GM19351 (cell line): Measurements from ENCODE around the gene TBXAS1.

Experiments used
- ATAC-seq: cut with Tn5 transposase; IDR thresholded peaks from one replicate; pipeline ENCODE4 v1.9.1; 2021; ENCODE audit warnings: mild to moderate bottlenecking, moderate library complexity; ENCODE audit not compliant: unreplicated experiment

Gene TBXAS1

DNA sequence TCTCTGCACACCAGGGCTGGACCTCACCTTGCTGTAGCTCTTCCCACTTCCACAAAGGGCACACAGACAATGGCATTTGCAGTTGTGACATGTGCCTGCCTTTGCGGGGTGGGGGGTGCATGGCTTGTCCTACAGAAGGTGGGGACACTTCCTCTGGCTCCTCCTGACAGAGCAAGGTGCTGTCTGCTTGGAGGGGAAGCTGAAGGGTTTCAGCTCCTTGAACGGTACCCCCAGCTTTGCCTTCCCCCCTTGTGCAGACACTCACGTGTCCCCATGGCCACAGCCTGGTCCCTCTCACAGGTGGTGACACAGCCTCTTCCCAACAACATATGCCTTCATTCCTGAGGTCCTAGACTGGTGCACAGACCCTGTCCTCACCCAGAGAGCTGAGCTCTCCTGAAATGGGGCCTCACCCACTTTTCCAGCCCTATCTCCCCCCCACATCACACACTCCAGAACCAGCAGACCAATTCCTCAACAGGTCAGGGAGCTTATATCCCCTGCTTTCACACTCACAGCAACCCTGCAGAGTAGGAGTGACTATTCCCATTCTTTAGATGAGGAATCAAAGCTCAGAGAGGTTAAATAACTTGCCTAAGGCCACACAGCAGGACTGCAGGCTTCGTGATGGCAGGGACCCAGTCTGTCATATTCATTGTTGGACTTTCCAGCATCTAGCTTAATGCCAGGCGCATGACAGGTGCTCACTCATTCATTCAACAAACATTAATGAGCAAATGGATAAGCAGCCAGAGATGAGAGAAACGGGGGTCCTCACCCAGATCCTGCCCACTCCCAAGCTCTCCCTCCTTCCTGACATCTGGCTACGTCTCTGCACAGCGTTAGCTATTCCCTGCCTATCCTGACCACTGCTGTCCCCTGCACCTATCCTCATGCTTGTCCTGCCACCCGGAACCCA, 189.3 kb downstream of the TBXAS1 start:
- no peak for ATAC-seq

DNA sequence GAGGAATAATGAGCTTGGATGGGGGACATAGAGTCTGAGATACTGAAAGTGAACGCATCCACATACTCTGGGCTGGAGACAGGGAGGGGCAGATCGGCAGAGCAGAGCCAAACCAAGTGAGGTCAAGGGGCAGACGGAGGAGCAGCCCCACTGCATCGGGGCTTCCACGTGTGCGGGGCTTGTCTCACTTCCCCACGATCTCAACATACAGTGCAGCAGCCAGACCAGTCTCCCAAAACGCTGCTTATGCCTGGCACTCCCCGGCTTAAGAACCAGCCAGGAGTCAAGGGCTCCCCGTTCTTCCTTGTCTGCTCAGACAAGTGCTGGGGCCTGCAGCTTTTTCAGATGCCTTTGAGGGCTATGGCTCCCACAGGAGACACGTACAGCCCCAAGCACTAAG, 190.1 kb downstream of the TBXAS1 start:
- ATAC-seq, result no peak

DNA sequence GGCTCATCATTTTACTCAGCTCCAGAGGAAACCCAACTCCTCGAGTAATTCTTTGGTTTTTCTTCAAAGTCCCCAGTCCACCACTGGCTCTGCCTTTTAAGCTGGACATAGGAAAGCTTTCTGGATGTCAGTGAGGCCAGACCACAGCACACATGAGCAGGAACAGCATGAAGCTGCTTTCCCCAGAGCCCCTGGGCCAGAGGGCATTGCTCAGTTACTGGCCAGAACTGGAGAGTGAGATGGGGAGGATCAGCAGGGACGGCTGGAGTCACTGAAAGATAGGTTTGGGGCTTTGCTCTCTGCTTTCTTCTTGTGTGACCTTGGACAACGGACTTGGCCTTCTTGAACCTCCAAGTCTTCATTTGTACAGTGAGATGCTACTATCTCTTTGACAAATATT, 190.5 kb downstream of the TBXAS1 start:
- no peak for ATAC-seq

DNA sequence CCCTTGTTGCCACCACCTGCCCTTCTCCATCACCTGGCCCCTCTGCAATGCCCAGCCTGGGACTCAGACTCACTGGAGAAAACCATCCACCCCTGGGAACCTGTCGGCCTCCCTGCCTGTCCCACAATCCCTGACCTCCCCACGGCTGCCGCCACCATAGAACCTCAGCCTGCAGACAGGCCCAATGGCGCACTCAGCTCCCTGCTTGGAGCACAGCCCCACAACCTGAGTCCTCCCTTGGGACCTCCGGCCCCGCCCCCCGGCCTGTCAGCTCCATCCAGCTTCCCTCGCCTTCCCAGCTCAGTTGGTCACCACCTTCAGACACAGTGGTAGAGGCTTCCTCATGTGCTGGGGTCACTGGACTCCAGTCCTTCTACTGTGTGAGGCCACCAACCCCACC, 192.5 kb downstream of the TBXAS1 start:
- ATAC-seq, result no peak

DNA sequence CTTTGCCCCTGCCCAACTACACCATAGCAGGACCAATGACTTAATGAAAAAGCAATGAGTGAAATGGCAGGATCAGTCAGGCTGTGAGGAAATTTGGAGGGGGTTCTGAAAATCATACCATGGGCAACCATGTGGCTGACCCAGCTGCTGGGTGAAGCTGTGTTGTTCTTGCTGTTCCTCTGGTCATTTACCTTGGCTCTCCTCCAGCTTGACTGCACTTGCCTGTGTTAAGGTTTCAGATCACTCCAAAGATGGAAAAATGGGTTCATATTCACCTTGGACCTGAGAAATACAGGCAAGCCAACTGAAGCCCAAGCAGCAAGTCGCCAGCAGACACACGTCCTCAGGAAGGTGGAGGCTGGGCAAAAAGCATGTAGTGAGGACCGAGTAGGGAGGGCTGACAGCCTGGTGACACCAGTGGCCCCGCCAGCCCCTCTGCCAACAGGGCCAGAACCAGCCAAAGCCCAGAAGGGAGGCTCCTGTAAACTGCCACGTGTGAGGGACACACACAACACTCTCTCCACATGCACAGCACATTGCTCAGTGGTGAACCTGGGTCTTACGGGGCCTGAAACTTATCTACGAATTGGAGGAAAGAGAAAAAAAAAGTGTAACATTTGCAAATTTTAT, 193.6 kb downstream of the TBXAS1 start:
- ATAC-seq, result no peak

DNA sequence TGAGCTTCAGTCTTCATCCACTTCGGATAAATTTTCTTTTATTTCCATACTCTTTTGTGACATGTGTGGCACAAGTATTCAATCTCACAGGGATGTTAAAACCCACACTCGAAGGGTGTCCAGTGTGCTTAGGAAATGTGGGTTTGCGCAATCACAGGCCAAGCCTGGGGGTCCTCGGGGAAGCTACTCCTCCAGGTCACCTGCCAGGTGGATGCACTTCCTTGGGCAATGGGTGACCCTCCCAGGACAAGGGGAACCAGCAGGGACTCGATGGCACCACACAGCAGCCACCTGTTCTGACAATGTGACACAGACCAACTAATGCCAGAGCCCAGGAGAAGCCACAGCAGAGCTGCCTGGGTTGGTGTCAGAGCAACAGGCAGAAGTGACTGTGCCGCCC, 194.7 kb downstream of the TBXAS1 start:
- ATAC-seq, result no peak

DNA sequence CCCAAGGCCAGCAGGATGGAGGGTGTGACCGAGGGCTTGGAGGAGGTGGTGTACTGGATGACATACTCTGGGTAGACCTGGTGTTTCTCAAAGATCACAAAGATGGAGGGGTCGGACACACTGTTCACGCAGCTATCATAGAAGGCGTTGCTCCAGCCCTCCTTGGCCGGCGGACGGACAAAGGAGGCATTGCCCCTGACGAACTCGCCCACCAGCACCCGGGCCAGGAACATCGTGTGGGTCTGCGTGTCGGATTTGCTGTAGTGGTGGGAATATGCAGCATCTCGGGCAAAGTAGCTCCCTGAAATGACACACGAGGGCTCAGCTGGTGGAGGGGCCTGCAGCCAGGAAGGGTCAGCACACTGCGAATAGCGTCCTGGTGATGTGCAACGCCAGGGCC, 195.5 kb downstream of the TBXAS1 start:
- ATAC-seq, result no peak

DNA sequence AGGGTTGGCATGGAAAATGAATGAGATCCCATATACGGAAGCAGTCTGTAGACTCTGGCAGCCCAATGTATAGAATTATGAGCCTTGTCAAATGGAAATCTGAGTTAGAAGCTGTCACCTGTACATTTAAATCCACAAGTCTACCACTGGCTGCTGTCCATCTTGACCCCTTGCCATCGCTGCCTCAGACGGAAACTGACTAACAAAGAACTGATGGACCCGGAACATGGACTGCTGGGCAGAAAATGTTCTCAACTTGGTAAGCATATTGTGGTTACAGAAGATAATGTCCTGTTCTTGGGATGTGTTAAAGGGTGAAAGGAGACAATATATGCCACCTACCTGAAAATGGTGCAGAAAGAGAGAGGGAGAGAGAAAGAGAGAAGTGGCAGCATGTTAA, 196.2 kb downstream of the TBXAS1 start:
- no peak for ATAC-seq

DNA sequence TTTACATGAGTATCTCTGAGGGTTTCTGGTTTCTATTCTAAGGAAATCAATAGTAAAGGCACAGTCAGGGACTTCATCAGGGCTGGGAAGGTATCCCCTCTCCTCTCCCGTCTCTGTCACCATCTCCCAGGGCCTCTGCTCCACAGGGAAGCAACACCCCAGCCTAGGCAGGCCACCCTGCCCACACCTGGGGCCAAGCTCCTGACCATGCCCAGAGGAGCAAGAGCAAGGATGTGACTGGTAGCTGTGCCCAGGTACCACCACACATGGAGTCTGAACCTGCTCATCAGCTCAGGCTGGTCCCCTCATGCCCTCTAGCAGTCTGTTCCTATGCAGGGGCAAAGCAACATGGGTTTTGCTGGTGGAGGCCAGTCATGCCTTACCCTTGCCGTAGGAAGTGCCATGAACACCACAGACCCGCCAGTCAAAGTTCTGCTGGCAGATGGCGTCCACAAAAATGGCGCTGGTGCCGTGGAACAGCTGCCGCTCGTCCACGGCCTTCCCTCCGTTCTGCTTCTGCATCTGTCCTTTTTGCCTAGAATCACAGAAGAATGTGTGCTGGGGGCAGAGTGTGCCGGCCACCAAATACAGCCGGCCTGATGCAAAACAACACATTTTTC, 196.9 kb downstream of the TBXAS1 start:
- no peak for ATAC-seq

DNA sequence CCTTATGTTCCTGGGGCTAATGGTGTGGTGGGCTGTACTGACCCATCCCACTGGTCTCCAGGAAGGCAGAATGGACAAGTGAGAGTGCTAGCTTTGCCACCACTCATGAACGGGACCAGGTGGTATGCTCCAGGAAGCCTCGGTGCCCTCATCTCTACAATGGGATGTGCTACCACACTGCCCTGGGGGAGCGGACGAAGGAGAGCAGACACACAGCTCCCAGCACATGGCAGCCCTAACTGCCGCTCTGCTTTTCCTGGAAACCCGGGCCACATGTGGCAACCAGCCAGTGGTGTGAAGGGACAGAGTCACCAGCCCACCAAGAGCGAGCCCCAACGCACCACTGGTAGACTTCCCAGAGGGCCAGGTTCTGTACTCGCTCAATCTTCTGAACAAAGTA, 197.9 kb downstream of the TBXAS1 start:
- ATAC-seq, result no peak

DNA sequence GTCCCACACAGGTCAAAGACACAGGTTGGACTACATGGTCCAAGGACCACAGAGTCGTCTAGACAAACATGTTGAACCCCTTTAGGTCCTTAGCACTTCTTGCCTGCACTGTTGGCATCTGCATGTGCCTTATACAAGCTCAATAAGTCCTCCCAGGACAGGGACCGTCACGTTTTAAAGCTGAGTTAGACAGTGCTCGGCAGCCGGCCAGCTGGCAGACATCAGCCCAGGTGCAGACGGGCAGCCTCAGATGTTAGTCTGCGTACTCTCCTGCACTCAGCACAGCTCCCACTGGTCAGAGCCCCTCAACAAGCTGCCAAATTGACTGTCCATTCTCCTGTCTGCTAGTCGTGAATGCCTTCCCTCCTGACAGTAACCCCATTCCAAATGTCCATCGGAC, 198.8 kb downstream of the TBXAS1 start:
- ATAC-seq, result no peak

DNA sequence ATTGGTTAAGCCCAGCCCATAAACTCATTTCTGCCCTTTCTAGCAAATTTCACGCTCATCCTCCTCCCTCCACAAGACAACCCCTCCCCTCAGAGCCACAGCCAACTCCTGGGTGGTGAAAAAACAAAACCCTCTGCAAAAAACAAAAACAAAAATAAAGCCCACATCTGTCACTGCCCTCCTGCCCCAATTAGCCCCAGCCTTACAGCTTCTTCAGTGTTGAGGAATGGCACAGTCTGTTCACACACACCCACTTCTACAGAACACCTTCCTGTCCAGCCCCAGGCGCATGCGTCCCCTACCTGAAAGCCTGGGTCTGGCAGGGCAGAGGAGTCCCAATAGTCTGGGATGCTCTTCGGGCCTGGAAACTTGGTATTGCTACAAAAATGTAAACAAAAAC, 199.2 kb downstream of the TBXAS1 start:
- ATAC-seq, result no peak

DNA sequence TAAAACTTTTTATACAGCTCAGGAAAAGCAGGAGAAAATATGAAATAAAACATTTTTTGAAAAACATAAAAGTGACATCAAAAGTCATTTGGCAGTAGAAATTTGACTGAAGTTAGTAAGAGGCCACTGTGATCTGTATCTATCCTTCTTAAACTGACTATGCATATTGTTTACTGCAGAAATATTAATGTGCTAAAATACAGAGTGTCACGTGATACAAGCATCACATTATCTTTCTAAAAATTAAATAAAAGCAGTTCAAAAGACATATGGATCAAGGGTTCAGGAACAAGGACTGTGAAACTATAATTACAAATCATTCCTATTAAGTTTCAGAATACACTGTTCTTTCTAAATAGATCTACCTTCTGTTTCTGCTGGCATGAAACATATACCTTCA, 200.0 kb downstream of the TBXAS1 start:
- no peak for ATAC-seq

DNA sequence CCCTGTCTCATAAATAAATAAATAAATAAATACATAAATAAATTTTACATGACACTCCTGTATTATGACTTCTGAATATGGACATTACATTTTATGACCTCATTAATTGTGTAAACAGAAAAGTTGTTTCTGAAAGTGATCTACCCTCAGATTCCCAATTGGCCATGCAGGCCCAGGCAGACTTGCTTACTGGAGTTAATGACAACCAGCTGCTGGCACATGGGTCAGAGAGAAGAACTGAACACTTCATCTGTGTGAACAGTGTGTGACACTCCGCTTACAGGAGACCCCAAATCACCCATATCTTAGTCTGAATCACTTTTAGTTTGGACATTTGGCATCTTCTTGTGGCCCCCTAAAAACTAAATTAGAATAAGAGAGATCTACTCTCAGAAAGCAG, 202.3 kb downstream of the TBXAS1 start:
- no peak for ATAC-seq

DNA sequence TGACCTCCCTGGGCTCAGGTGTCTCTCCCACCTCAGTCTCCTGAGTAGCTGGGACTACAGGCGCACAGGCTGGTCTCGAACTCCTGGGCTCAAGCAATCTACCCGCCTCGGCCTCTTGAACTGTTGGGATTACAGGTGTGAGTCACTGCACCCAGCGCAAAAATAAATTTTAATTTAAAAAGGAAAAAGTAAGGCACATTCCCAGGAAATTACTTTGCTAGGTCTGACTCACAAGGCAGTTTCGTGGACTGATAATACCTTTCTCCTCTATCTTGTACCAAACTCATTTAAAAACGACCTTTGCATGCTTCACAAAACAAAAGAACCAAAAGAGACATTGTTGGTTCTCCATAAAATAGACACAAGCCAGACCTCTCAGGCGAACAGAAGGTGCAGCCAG, 204.0 kb downstream of the TBXAS1 start:
- no peak for ATAC-seq

DNA sequence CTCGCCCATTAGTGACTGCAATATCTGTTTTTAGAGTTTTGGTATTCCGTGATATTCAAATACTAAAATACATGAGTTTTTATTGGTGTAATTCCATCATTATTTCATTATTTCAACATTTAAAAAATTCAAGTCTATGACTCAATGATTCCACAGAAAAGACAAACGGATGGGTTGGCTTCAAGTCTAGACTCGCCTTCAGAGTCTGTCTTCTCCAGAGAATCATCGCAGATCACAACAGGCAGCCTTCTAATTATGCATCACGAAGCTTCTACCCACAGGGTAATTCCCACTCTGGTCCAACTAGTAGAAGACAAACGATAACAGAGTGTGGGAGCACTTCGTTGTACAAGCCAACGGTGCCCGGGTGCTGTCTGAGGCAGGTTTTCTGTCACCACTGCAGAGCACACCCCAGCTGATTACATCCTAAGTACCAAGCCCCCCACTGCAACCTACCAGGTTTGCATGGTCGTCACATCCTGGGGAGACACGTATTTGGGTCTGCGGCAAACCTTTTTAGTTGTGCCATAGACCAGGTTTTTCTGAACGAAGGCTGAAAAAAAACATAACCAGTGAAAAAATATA, 204.8 kb downstream of the TBXAS1 start:
- no peak for ATAC-seq

DNA sequence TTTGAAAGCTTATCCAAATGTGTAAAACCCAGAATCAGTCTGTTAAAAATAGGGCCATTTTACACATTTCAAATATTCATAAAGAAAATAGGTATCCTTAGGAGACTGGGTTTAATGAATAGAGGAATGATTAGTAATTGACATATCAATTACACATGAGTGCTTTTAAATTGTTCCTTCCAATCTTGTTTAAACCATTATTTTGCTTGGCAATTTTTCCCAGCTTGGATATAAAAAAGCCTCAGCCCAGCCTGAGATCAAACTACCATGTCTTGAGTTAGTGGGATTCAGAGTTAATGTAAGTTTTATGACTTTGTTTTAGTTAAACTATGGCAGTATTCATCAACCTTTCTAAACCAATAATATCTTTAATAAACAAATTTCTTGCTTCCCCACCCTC, 205.4 kb downstream of the TBXAS1 start:
- ATAC-seq, result no peak

DNA sequence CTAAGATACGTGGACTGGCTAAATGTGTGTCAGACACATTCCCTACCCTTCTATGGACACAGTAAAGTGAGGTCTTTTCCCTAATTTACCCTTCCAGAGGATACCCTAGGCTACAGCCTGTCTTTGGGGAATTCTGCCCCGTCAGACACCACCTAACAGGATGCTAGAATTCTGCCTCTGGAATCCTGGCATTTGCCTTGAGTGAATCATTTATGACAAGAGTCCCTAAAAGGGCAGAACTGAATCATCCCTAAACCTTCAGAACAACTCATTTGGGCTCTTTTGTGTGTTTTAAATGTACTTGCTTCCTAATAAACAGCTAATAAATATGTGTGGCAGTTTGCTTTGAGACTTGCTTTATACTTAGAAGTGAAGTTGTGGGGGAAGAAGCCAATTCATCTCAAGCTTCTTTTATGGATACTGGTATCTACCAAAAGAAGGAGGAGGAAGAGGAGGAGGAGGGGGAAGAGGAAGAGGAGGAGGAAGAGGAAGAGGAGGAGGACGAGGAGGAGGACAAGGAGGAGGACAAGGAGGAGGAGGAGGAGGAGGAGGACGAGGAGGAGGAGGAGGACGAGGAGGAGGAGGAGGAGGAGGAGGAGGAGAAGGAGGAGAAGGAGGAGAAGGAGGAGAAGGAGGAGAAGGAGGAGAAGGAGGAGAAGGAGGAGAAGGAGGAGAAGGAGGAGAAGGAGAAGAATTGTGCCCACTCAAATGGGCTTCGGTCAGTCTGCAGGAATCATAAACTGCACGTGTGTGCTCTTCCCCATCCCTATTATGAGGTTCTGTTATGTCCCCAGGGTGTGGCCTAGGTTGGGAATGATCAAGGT, 206.5 kb downstream of the TBXAS1 start:
- no peak for ATAC-seq

DNA sequence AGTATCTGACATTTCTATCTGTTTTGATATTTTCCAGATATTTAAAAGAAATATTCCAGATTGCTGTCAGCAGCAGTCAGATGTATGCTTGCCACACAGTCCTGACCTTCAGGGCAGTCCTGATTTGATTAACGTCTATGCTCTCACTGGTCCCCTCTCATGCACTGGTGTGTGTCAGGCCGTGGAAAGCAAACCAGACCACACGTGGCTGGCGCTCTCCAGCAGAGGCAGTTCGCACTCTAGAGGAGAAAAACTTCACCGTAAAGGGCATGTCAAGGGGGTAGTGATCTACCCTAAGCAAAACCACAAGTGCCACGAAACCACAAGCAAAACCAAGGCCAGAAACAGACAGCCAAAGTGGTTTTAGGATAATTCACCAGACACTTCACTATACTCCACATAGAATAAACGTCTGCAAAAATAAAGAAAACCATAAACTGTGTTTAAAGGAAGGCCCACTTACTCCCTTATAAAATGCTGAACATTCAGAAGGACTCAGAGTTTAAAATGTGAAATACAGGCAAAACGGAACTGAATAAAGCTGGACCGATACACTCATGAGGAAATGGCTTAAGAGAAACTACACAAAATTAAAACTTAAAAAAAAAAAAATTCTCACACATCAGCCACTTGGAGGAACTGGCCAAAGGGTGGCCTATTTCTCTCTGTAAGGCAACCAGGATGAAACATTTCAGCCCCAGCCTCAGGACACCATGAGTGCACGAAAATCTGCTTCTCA, 207.3 kb downstream of the TBXAS1 start:
- ATAC-seq, result peak; percentile 50

DNA sequence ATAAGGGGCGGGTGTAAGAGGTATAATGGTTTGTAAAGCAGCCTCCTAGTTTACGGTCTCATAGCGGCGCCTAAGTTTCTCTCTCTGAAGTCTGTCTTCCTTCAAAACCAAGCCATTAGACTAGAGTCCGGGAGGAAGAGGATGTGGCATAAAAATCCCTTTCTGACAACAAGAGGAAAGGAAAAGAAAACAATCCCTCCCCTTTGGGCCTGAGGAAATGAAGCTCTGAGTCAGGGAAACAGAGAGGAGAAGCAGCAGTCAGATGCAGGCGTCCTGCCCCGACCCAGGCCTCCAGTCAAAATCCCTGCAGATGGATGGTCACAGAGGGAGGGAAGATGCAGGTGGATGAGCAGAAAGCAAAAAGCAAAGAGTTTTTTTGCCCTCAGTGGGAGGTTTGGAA, 210.0 kb downstream of the TBXAS1 start:
- no peak for ATAC-seq
